GM12864 (cell line): ENCODE data around the gene SPA17.

Source experiments
- DNase-seq: peaks from one replicate; pipeline ENCODE4 v3.0.0-alpha.2; 2011; ENCODE audit warnings: low read depth
- H3K4me3 ChIP-seq: 2 replicates; pipeline ENCODE4 v1.5.1; 2011; ENCODE audit warnings: mild to moderate bottlenecking, low read depth, low read length, control low read depth
- TF ChIP-seq, protein P1 (sequence below): IDR thresholded peaks from 2 replicates; pipeline ENCODE4 v1.5.1; 2011; ENCODE audit warnings: low read depth, mild to moderate bottlenecking, moderate library complexity, low read length, control low read depth, inconsistent platforms; ENCODE audit errors: missing control alignments

The SPA17 gene

DNA sequence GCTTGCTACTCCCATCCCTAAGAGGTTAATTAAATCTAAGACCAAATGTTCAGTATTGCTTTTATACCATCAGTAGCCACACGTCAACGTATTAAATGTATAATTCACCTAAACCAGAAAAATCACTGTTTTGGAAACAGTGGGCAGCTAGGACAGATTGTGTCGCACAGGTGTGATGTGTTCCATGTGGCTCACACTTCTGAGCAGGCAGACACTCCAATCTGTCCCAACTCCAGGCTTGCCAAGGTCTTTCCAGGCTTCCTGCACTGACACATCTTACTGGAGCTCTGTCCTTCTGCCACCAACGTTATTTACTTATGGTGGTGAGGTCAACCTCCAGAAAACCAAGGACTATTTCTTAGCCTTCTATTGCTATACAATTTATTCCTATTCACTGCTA lies 11.6 kb upstream of the SPA17 start:
- H3K4me3 ChIP-seq, result no peak overlapping the region
- DNase-seq, result no peak
- TF ChIP-seq, protein P1, sequence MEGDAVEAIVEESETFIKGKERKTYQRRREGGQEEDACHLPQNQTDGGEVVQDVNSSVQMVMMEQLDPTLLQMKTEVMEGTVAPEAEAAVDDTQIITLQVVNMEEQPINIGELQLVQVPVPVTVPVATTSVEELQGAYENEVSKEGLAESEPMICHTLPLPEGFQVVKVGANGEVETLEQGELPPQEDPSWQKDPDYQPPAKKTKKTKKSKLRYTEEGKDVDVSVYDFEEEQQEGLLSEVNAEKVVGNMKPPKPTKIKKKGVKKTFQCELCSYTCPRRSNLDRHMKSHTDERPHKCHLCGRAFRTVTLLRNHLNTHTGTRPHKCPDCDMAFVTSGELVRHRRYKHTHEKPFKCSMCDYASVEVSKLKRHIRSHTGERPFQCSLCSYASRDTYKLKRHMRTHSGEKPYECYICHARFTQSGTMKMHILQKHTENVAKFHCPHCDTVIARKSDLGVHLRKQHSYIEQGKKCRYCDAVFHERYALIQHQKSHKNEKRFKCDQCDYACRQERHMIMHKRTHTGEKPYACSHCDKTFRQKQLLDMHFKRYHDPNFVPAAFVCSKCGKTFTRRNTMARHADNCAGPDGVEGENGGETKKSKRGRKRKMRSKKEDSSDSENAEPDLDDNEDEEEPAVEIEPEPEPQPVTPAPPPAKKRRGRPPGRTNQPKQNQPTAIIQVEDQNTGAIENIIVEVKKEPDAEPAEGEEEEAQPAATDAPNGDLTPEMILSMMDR, result no peak

DNA sequence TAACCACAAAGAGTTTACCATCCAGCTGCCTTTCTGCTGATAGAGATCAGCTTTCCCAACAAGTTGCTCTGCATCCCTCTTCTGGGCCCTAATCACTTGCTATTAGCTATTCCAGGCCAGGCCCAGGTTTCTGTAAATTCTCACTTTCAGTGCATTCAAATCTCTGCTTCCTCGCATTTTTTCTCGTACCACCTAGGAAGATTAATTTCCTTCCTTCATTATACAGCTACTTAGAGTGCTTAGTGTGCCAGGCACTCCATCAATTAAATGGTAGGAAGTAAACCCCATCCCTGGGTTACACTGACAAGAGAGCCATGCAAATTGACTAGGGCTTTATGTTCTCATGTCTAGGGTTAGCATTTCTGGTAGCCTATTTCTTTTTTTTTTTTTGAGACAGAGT lies 9.8 kb upstream of the SPA17 start:
- H3K4me3 ChIP-seq, result no peak overlapping the region
- no peak for DNase-seq
- TF ChIP-seq, protein P1, result no peak

DNA sequence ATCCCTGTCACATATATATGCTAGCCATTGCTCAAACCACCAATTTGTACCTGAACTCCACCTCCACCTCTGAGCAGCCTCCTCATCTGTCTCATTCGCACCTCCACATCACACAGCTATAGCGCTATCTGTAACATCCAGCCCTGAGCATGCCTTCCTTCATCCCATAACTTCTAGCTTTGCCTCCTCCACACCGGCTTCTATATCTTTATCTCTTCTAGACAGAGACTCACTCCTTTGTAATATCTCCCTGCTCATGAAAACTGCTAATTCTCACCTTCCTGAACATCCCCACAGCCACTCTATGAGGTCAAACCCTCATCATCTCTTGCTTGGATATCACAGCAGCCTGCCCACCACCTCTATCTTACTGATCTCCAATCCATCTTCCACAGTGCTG lies 6.1 kb upstream of the SPA17 start:
- DNase-seq, result no peak
- TF ChIP-seq, protein P1, result no peak
- no peak overlapping the region for H3K4me3 ChIP-seq

DNA sequence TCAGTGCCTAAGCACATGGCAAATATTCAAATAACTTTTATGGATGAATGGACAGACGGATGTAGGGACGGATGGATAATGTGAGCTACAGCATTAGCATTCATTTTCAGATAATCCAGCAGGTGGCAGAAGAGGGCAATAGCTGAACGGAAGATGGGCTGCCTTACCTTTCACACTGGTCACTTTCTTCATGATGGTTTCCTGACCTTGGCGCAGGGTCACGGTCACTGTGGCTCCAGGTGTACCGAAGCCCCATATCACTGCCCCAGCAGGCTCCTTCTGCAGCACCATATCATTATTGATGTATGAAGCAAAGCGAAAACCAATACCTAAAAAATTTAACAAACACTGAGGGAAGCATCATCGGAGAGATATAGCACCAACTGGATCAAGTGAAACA lies 4.5 kb upstream of the SPA17 start:
- H3K4me3 ChIP-seq, result no peak overlapping the region
- TF ChIP-seq, protein P1, result peak; percentile 85
- DNase-seq, result peak; percentile 21

DNA sequence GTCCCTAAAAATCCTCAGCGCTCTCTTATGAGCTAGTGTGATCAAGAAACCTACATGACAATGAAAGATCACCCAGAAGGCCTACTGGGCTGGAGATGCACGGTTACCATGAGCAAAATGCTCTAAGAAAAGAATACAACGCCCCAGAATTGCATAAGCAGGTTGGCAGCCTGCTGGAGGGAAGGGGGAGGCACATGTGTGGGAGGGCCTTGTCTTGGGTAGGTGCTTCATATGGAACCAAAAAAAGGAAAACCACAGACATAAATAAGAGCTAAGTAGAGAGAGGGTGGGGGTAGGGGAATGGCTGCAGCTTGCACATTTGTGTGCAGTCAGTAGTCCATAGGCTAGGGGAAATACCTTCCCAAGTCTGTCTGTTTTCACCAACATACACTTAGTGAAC lies 3.0 kb upstream of the SPA17 start:
- TF ChIP-seq, protein P1, result peak; percentile 2
- DNase-seq, result peak; percentile 22
- H3K4me3 ChIP-seq, result no peak overlapping the region

DNA sequence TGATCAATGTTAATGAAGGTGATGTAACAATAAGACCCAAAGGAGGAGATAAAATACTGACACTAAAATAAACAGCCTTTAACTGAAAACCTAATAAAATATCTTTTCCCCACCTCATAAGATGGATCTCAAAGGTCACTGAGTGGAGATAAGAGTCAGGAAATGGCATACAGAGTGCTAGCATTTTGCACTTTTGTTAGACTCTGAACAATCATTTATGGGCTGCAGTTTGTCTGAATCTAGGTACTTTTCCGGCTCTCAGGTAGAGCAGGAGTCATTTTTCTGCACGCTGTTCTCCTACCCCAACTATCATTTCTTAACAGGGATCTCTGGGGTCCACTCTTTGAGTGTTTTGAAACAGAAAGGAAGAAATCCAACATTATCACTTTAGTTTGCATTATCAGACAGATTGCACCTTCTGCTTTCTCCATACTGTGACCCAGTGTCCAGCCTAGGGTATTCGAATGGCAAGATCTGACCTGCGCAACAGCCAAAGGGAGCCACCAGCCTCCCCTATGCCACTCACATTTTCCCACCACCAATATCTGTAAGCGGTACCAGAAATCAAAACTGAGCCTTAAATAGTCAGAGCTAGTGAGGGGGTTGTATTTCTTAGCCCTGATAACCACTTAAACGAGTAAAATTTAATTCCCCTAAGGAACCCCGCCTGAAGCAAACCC lies 1.0 kb upstream of the SPA17 start:
- H3K4me3 ChIP-seq, result peak overlapping the region; percentile 89
- DNase-seq, result no peak
- TF ChIP-seq, protein P1, result no peak

DNA sequence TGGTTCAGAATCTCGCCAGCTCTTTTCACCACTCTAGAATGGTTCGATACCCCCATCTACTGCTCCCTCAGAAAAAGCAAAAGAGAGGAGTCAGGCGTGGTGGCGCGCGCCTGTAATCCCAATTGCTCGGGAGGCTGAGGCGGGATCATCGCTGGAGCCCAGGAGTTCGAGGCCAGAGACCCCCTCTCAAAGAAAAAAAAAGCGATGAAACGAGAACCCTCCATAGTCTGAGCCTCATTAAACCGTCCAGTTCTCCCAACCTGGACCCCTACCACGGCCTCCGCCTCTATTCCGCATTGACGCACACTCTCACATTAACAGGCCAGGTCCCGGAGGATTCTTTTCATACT lies 439 bp downstream of the SPA17 start:
- peak overlapping the region; percentile 89 for H3K4me3 ChIP-seq
- TF ChIP-seq, protein P1, result no peak
- DNase-seq, result no peak
